Activated T-helper 17 cell treated with anti-CD3 and anti-CD28 coated beads, Interleukin-2, amount 50 U/mL, for 72 hours (primary cell): Measurements from ENCODE around the gene GSTM1. TPM values are rescaled to one million over a fixed set of nuclear protein-coding genes. Genes with fewer than 3 reads are reported as not detected.
"Not testable (repeated sequence)": the region's sequence is repeated elsewhere in the genome, so short reads cannot be mapped to it uniquely, and the experiment has no call there.

Source experiments
- ATAC-seq: fragments of 150-1000 bp; cut with Tn5 transposase; replicated peaks from 2 replicates; pipeline ENCODE4 v1.10.0; 2021; ENCODE audit warnings: mild to moderate bottlenecking, moderate library complexity
- H3K27ac Mint-ChIP-seq: one replicate; pipeline ENCODE4 v1.8.0; 2022; ENCODE audit warnings: mixed read lengths
- H3K27me3 Mint-ChIP-seq: one replicate; pipeline ENCODE4 v1.8.0; 2022; ENCODE audit warnings: mixed read lengths
- H3K36me3 Mint-ChIP-seq: one replicate; pipeline ENCODE4 v1.8.0; 2022; ENCODE audit warnings: low read depth, mild to moderate bottlenecking, mixed read lengths
- H3K4me1 Mint-ChIP-seq: one replicate; pipeline ENCODE4 v1.8.0; 2022; ENCODE audit warnings: mixed read lengths
- H3K4me3 Mint-ChIP-seq: one replicate; pipeline ENCODE4 v1.8.0; 2022; ENCODE audit warnings: mild to moderate bottlenecking, mixed read lengths
- H3K9me3 Mint-ChIP-seq: one replicate; pipeline ENCODE4 v1.8.0; 2022; ENCODE audit warnings: mixed read lengths
- total RNA-seq, 2 donors: library from RNA; stranded (reverse); gene quantifications; one replicate each; pipeline ENCODE4 v1.2.3, GENCODE V29; 2022

The GSTM1 gene
- total RNA-seq, 2 donors from 2014 or later, result 86.5 TPM; not detected in 1

GRCh38 chr1:109671067-109671466 lies 16.6 kb upstream of the GSTM1 start:
- H3K9me3 Mint-ChIP-seq, result no peaks in the 10 kb centered on the region
- no peak for ATAC-seq
- no peak overlapping the region for H3K27ac Mint-ChIP-seq
- H3K27me3 Mint-ChIP-seq, result no peaks in the 10 kb centered on the region
- peak overlapping the region; percentile 6 for H3K4me3 Mint-ChIP-seq
- no peaks in the 10 kb centered on the region for H3K36me3 Mint-ChIP-seq
- peaks cover 7% of the 10 kb centered on the region for H3K4me1 Mint-ChIP-seq

GRCh38 chr1:109673861-109674260 lies 13.8 kb upstream of the GSTM1 start:
- not testable (repeated sequence) for H3K27me3 Mint-ChIP-seq, H3K27ac Mint-ChIP-seq, H3K9me3 Mint-ChIP-seq, H3K36me3 Mint-ChIP-seq, ATAC-seq, H3K4me3 Mint-ChIP-seq, H3K4me1 Mint-ChIP-seq

- not testable (repeated sequence) for H3K4me1 Mint-ChIP-seq, H3K9me3 Mint-ChIP-seq, H3K27ac Mint-ChIP-seq
Observed at GRCh38 chr1:109676683-109677381, 10.8 kb upstream of the GSTM1 start.

GRCh38 chr1:109677459-109677858 lies 10.2 kb upstream of the GSTM1 start:
- no peaks in the 10 kb centered on the region for H3K9me3 Mint-ChIP-seq
- H3K36me3 Mint-ChIP-seq, result no peaks in the 10 kb centered on the region
- H3K4me1 Mint-ChIP-seq, result no peaks in the 10 kb centered on the region
- no peak overlapping the region for H3K27ac Mint-ChIP-seq
- H3K4me3 Mint-ChIP-seq, result no peak overlapping the region
- no peak for ATAC-seq
- H3K27me3 Mint-ChIP-seq, result no peaks in the 10 kb centered on the region

More at GRCh38 chr1:109676683-109677381, 10.8 kb upstream of the GSTM1 start:
- H3K4me3 Mint-ChIP-seq, H3K27me3 Mint-ChIP-seq, ATAC-seq, H3K36me3 Mint-ChIP-seq: not testable (repeated sequence)

- not testable (repeated sequence) for H3K27me3 Mint-ChIP-seq, H3K4me3 Mint-ChIP-seq, H3K36me3 Mint-ChIP-seq, H3K4me1 Mint-ChIP-seq, H3K9me3 Mint-ChIP-seq, H3K27ac Mint-ChIP-seq, ATAC-seq
Observed at GRCh38 chr1:109678637-109679036, 9.0 kb upstream of the GSTM1 start.

- H3K4me1 Mint-ChIP-seq, H3K27ac Mint-ChIP-seq, ATAC-seq, H3K4me3 Mint-ChIP-seq, H3K36me3 Mint-ChIP-seq, H3K27me3 Mint-ChIP-seq, H3K9me3 Mint-ChIP-seq: not testable (repeated sequence)
Observed at GRCh38 chr1:109684777-109685176, 2.8 kb upstream of the GSTM1 start.

- H3K4me1 Mint-ChIP-seq, H3K9me3 Mint-ChIP-seq: not testable (repeated sequence)
Observed at GRCh38 chr1:109685399-109685798, 2.2 kb upstream of the GSTM1 start.

GRCh38 chr1:109685890-109686289 lies 1.7 kb upstream of the GSTM1 start:
- not testable (repeated sequence) for H3K4me3 Mint-ChIP-seq, ATAC-seq, H3K27ac Mint-ChIP-seq

More at GRCh38 chr1:109685399-109685798, 2.2 kb upstream of the GSTM1 start:
- H3K27ac Mint-ChIP-seq, H3K4me3 Mint-ChIP-seq, H3K27me3 Mint-ChIP-seq, ATAC-seq, H3K36me3 Mint-ChIP-seq: not testable (repeated sequence)

GRCh38 chr1:109687109-109687508 lies 508 bp upstream of the GSTM1 start:
- not testable (repeated sequence) for H3K36me3 Mint-ChIP-seq, H3K4me1 Mint-ChIP-seq, H3K27me3 Mint-ChIP-seq, H3K27ac Mint-ChIP-seq, H3K4me3 Mint-ChIP-seq, ATAC-seq, H3K9me3 Mint-ChIP-seq

More at GRCh38 chr1:109685890-109686289, 1.7 kb upstream of the GSTM1 start:
- not testable (repeated sequence) for H3K4me1 Mint-ChIP-seq, H3K9me3 Mint-ChIP-seq, H3K36me3 Mint-ChIP-seq, H3K27me3 Mint-ChIP-seq

GRCh38 chr1:109689844-109690405 lies 2.3 kb downstream of the GSTM1 start:
- no peak for ATAC-seq
- no peaks in the 10 kb centered on the region for H3K4me1 Mint-ChIP-seq
- no peaks in the 10 kb centered on the region for H3K9me3 Mint-ChIP-seq
- H3K4me3 Mint-ChIP-seq, result no peak overlapping the region
- no peak overlapping the region for H3K27ac Mint-ChIP-seq
- no peaks in the 10 kb centered on the region for H3K36me3 Mint-ChIP-seq
- no peaks in the 10 kb centered on the region for H3K27me3 Mint-ChIP-seq

- H3K27ac Mint-ChIP-seq, result no peak overlapping the region
- no peak for ATAC-seq
- H3K9me3 Mint-ChIP-seq, result no peaks in the 10 kb centered on the region
- H3K4me3 Mint-ChIP-seq, result no peak overlapping the region
- H3K36me3 Mint-ChIP-seq, result no peaks in the 10 kb centered on the region
- H3K4me1 Mint-ChIP-seq, result no peaks in the 10 kb centered on the region
- H3K27me3 Mint-ChIP-seq, result no peaks in the 10 kb centered on the region
Observed at GRCh38 chr1:109691759-109692158, 4.1 kb downstream of the GSTM1 start.

- not testable (repeated sequence) for H3K4me1 Mint-ChIP-seq, H3K27ac Mint-ChIP-seq, H3K27me3 Mint-ChIP-seq, ATAC-seq, H3K4me3 Mint-ChIP-seq, H3K36me3 Mint-ChIP-seq, H3K9me3 Mint-ChIP-seq
Observed at GRCh38 chr1:109694400-109694799, 6.8 kb downstream of the GSTM1 start.

- not testable (repeated sequence) for ATAC-seq, H3K4me1 Mint-ChIP-seq, H3K9me3 Mint-ChIP-seq
Observed at GRCh38 chr1:109695138-109695537, 7.5 kb downstream of the GSTM1 start.

GRCh38 chr1:109697066-109697465 lies 9.4 kb downstream of the GSTM1 start:
- no peaks in the 10 kb centered on the region for H3K36me3 Mint-ChIP-seq
- ATAC-seq, result no peak
- H3K27ac Mint-ChIP-seq, result no peak overlapping the region
- no peaks in the 10 kb centered on the region for H3K27me3 Mint-ChIP-seq
- no peaks in the 10 kb centered on the region for H3K4me1 Mint-ChIP-seq
- H3K9me3 Mint-ChIP-seq, result no peaks in the 10 kb centered on the region
- H3K4me3 Mint-ChIP-seq, result no peak overlapping the region

More at GRCh38 chr1:109695138-109695537, 7.5 kb downstream of the GSTM1 start:
- H3K4me3 Mint-ChIP-seq, H3K27ac Mint-ChIP-seq, H3K36me3 Mint-ChIP-seq, H3K27me3 Mint-ChIP-seq: not testable (repeated sequence)

GRCh38 chr1:109697861-109698260 lies 10.2 kb downstream of the GSTM1 start:
- H3K4me1 Mint-ChIP-seq, ATAC-seq, H3K27ac Mint-ChIP-seq, H3K36me3 Mint-ChIP-seq, H3K4me3 Mint-ChIP-seq, H3K9me3 Mint-ChIP-seq, H3K27me3 Mint-ChIP-seq: not testable (repeated sequence)
